HepG2 (cell line): ENCODE measurements around the gene SLC4A2.

Experiments used
- ARNT ChIP-seq: fragments of 450-650 bp; IDR thresholded peaks from 2 replicates; pipeline ENCODE4 v1.6.1; 2017
- ETV6 ChIP-seq: sonication (generic); formaldehyde crosslinking; conservative IDR thresholded peaks from 2 replicates; pipeline ENCODE4 v1.4.0; 2020; ENCODE audit warnings: missing genetic modification reagents
- FOXK2 ChIP-seq: fragments of 450-650 bp; IDR thresholded peaks from 2 replicates; pipeline ENCODE4 v1.6.1; 2016
- PAX8 ChIP-seq: sonication (generic); formaldehyde crosslinking; IDR thresholded peaks from 2 replicates; pipeline ENCODE4 v1.8.0; 2022; ENCODE audit warnings: mild to moderate bottlenecking, missing genetic modification reagents, borderline replicate concordance
- SUZ12 ChIP-seq: fragments of 150-350 bp; IDR thresholded peaks from 2 replicates; pipeline ENCODE4 v1.6.1; 2014; ENCODE audit warnings: low read depth, low read length
- ZNF615 ChIP-seq: sonication (generic); formaldehyde crosslinking; IDR thresholded peaks from 2 replicates; pipeline ENCODE4 v1.5.0; 2020; ENCODE audit warnings: mild to moderate bottlenecking, missing genetic modification reagents, borderline replicate concordance
- TF ChIP-seq, protein P1 (sequence below): sonication (generic); formaldehyde crosslinking; IDR thresholded peaks from 2 replicates; pipeline ENCODE4 v1.4.0; 2020; ENCODE audit warnings: mild to moderate bottlenecking, missing genetic modification reagents
- TF ChIP-seq, protein P2 (sequence below), 2 experiments: sonication (generic) in 1 of 2; formaldehyde crosslinking in 1 of 2; IDR thresholded peaks; 2 replicates each; pipeline versions ENCODE4 v1.5.1 to v1.6.1; 2011 to 2020; ENCODE audit warnings: borderline replicate concordance in 1 of 2, low read depth in 1 of 2, low read length in 1 of 2, mild to moderate bottlenecking in 1 of 2, missing genetic modification reagents in 1 of 2, moderate library complexity in 1 of 2
- TF ChIP-seq, protein P3 (sequence below), 2 experiments: IDR thresholded peaks; 2 replicates each; pipeline ENCODE4 v1.6.1; 2011 to 2012; ENCODE audit warnings: low read length in 2 of 2, borderline replicate concordance in 1 of 2, low read depth in 1 of 2, mild to moderate bottlenecking in 1 of 2, moderate library complexity in 1 of 2
- TF ChIP-seq, protein P4 (sequence below): sonication (generic); formaldehyde crosslinking; IDR thresholded peaks from 2 replicates; pipeline ENCODE4 v1.5.0; 2020; ENCODE audit warnings: mild to moderate bottlenecking, missing genetic modification reagents, moderate library complexity

DNA sequence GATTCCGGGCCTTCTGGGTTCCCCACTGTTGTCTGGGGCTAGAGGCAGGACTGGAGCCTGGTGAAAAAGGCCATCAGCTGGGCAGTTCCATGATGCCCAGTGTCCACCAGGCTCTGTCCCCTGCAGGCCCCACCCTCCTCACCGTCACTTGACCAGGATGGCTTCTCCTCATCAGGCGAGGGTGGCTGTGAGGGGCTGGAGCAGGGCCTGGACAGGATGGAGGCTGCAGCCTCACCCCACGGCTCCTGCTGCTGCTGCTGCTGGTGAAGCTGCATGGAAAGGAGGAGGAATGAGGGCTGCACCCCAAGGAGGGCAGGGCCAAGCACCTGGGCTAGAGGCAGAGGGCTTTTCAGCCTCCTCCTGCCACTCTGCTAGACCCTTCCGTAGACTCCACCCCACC, 43.4 kb upstream of the SLC4A2 start:
- TF ChIP-seq PAX8 (CRISPR knock-in tag) (no peak), ETV6 (CRISPR knock-in tag) (no peak), SUZ12 (no peak), ARNT (no peak), ZNF615 (CRISPR knock-in tag) (no peak), FOXK2 (no peak)
- TF ChIP-seq, protein P1, sequence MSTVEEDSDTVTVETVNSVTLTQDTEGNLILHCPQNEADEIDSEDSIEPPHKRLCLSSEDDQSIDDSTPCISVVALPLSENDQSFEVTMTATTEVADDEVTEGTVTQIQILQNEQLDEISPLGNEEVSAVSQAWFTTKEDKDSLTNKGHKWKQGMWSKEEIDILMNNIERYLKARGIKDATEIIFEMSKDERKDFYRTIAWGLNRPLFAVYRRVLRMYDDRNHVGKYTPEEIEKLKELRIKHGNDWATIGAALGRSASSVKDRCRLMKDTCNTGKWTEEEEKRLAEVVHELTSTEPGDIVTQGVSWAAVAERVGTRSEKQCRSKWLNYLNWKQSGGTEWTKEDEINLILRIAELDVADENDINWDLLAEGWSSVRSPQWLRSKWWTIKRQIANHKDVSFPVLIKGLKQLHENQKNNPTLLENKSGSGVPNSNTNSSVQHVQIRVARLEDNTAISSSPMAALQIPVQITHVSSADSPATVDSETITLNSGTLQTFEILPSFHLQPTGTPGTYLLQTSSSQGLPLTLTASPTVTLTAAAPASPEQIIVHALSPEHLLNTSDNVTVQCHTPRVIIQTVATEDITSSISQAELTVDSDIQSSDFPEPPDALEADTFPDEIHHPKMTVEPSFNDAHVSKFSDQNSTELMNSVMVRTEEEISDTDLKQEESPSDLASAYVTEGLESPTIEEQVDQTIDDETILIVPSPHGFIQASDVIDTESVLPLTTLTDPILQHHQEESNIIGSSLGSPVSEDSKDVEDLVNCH, result no peak
- TF ChIP-seq, protein P2, sequence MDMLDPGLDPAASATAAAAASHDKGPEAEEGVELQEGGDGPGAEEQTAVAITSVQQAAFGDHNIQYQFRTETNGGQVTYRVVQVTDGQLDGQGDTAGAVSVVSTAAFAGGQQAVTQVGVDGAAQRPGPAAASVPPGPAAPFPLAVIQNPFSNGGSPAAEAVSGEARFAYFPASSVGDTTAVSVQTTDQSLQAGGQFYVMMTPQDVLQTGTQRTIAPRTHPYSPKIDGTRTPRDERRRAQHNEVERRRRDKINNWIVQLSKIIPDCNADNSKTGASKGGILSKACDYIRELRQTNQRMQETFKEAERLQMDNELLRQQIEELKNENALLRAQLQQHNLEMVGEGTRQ (IDR thresholded peaks at IDR 0.05; ENCODE audit: low read depth, low read length), result no peak
- TF ChIP-seq, protein P2 (CRISPR knock-in tag; IDR thresholded peaks at IDR 0.05; ENCODE audit: borderline replicate concordance), result no peak
- TF ChIP-seq, protein P3, sequence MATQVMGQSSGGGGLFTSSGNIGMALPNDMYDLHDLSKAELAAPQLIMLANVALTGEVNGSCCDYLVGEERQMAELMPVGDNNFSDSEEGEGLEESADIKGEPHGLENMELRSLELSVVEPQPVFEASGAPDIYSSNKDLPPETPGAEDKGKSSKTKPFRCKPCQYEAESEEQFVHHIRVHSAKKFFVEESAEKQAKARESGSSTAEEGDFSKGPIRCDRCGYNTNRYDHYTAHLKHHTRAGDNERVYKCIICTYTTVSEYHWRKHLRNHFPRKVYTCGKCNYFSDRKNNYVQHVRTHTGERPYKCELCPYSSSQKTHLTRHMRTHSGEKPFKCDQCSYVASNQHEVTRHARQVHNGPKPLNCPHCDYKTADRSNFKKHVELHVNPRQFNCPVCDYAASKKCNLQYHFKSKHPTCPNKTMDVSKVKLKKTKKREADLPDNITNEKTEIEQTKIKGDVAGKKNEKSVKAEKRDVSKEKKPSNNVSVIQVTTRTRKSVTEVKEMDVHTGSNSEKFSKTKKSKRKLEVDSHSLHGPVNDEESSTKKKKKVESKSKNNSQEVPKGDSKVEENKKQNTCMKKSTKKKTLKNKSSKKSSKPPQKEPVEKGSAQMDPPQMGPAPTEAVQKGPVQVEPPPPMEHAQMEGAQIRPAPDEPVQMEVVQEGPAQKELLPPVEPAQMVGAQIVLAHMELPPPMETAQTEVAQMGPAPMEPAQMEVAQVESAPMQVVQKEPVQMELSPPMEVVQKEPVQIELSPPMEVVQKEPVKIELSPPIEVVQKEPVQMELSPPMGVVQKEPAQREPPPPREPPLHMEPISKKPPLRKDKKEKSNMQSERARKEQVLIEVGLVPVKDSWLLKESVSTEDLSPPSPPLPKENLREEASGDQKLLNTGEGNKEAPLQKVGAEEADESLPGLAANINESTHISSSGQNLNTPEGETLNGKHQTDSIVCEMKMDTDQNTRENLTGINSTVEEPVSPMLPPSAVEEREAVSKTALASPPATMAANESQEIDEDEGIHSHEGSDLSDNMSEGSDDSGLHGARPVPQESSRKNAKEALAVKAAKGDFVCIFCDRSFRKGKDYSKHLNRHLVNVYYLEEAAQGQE (IDR thresholded peaks at IDR 0.05; ENCODE audit: borderline replicate concordance in 1 of 2, low read depth in 1 of 2, low read length in 2 of 2), result no peak
- TF ChIP-seq, protein P4, sequence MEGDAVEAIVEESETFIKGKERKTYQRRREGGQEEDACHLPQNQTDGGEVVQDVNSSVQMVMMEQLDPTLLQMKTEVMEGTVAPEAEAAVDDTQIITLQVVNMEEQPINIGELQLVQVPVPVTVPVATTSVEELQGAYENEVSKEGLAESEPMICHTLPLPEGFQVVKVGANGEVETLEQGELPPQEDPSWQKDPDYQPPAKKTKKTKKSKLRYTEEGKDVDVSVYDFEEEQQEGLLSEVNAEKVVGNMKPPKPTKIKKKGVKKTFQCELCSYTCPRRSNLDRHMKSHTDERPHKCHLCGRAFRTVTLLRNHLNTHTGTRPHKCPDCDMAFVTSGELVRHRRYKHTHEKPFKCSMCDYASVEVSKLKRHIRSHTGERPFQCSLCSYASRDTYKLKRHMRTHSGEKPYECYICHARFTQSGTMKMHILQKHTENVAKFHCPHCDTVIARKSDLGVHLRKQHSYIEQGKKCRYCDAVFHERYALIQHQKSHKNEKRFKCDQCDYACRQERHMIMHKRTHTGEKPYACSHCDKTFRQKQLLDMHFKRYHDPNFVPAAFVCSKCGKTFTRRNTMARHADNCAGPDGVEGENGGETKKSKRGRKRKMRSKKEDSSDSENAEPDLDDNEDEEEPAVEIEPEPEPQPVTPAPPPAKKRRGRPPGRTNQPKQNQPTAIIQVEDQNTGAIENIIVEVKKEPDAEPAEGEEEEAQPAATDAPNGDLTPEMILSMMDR (CRISPR knock-in tag), result no peak
